Measurements from ENCODE around the gene KRABD2.
"Not testable (repeated sequence)": the region's sequence is repeated elsewhere in the genome, so short reads cannot be mapped to it uniquely, and the experiment has no call there.

KRABD2 gene

GRCh38 chr17:8392674-8393469 lies 16.4 kb upstream of the KRABD2 start:
- no peak for DNase-seq

DNA sequence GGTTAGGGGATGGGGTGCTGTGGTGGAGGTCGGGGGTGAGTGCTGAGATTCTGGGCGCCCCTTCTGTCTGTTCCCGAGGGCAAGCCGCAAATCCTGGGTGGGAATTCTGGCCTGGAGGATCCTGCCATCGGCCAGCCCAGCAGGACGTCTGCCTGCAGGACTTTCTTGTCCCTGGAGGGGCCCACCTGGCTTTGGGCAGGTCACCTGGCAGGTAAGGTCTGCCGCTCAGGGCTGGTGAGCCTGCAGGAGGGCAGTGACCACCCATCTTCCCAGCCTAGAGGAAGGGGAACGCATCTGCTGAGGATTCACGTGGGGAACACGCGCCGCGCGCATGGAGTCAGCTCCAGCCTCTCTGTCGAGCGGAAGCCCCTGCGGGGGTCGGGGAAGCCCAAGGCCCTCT lies 15.8 kb upstream of the KRABD2 start:
- DNase-seq, result no peak

GRCh38 chr17:8391711-8392110 lies 15.2 kb upstream of the KRABD2 start:
- DNase-seq, result no peak

- no peak for DNase-seq
These were observed 11.6 kb upstream of the KRABD2 start for GRCh38 chr17:8387914-8388651.

DNA sequence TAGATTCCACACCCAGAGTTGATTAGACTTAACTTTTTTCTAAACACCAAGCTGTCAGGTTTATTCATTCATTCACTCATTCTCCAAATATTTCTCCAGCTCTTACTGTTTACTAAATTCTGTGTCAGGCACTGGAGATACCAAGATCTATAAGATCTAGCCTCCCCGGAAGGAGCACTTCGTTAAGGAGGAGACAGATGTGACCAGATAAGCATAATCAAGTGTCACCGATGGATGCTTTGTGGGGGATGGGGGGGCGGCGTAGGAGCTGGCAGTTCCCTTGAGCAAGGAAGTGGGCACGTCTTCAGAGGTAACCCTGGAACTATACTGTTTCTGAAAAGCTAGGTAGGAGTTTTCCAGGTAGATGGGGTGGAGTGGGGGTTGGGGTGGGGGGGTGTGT lies 10.3 kb upstream of the KRABD2 start:
- DNase-seq, result no peak

DNA sequence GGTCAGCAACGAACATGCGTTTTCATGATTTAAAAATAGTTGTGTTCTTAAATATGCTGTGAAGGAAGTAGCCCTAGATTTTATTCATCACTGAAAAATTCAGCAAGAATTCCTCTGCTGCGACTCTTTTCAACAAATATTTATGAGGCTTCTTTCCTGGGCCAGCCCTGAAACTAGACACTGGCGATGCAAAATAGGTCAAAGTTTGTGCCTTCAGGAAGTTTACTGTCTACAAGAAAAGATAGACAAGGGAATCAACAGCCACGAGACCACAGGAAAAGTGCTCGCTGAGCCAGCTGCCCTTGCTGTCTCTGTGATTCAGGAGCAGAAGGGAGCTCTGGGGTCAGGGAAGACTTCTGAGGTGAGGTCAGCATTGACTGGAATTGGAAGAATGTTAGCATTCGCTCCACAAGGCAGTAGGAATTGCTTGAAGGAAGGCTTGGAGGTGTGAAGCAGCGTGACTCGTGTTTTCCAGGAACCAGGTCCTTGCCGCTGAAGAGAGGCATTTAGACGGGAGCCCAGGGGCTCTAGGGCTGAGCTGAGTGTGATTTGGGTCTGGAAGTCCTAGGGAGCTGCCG lies 8.4 kb upstream of the KRABD2 start:
- no peak for DNase-seq

GRCh38 chr17:8383143-8383822 lies 6.8 kb upstream of the KRABD2 start, which contains the start of gene RPL26:
Gene RPL26 (minus strand): TSS chr17:8383193. CDS start chr17:8382310, 883 bp downstream.
- peak; percentile 74 to 98 (median 92) for DNase-seq

DNA sequence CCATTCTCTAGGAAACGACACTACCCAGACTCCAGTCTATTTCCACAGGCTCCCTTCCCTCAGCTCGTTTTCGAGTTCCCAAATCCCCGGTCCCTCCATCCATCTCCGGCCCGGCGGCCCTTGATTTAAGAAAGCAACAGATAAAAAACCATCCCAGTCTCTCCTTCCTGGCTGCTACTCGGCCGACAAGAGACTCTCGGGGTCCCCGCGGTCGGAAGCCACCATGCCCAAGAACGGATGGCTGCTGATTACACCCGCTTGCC lies 6.3 kb upstream of the KRABD2 start:
- no peak for DNase-seq

DNA sequence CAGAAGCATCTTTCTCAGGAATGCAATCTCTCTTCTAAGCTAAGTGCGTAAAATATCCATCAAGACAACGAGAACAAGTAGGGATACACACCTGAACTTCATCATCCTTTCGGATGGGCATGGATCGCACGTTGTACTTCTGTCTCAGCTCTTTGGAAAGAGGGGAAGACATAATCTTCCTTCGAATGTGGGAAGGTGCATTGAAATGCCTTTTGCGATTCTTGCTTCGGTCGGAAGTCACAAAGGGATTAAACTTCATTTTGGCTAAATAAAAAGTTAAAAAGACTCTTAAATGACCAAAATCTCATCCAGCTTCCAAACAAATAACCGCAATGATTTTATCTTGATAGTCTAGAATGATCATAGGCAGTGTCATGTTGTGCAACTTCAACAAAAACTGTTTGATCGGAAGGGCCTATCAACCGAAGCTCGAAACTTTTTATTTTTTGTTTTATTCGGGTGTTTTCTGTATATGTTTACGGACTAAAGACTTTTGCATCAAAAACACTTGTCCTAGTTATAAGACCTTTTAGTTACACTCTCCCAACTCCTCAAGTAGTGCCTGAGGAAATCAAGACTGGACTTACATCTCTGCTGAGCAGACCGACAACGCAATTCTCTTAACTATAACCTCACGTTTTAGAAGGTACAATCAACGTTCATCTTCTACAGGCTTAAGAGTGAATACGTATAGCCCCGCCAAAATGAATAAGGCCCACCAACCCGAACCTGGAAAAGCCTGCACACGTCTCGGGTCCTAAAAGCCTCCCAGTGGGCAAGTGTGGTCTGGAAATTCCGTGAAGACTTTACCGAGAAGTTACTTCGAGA lies 5.8 kb upstream of the KRABD2 start:
- DNase-seq, result no peak

- no peak for DNase-seq
These were observed 3.5 kb upstream of the KRABD2 start for GRCh38 chr17:8380049-8380448.

DNA sequence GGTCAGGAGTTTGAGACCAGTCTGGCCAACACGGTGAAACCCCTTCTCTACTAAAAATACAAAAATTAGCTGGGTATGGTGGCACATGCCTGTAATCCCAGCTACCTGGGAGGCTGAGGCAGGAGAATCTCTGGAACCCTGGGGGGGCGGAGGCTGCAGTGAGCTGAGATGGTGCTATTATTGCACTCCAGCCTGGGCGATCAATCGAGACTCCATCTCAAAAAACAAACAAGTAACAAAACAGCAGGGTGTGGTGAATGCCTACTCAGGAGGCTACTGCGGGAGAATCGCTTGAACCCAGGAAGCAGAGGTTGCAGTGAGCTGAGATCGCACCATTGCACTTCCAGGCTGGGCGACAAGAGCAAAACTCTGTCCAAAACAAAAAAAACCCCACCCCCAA lies 1.6 kb upstream of the KRABD2 start:
- DNase-seq, result not testable (repeated sequence)

GRCh38 chr17:8377422-8377821 lies 918 bp upstream of the KRABD2 start:
- DNase-seq, result no peak

DNA sequence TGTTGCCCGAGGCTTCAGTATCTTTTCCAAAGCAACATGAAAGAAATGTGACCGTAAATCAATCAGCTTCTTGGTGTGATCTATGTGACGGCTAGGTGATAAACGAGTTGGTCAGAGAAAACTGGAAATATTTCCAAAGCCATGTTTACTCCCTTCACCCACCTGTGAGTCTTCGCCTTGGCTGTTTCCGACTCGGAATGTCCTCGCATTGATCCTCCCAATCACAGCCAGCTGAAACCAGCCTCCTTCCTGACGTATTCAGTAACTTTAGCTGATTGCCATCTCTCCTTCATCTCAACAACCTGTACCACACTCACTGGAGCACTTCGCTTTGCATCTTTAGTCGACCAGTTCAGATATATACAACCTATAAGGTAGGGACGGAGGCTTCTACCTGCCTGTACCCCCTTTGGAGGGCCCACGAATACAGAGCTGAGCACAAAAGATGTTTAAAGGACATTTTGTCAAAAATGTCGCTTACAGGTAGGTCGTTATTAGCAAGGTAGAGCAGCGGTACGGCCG lies 705 bp downstream of the KRABD2 start:
- DNase-seq, result peak in 12 of 51 donors; percentile 7 to 60 (median 16)

- not testable (repeated sequence) for DNase-seq
These were observed 2.6 kb downstream of the KRABD2 start for GRCh38 chr17:8373856-8374255.

- no peak for DNase-seq
These were observed 4.1 kb downstream of the KRABD2 start for GRCh38 chr17:8372422-8372821.

GRCh38 chr17:8371786-8372185 lies 4.7 kb downstream of the KRABD2 start:
- DNase-seq, result no peak

- no peak for DNase-seq
These were observed 6.6 kb downstream of the KRABD2 start for GRCh38 chr17:8369944-8370343.

DNA sequence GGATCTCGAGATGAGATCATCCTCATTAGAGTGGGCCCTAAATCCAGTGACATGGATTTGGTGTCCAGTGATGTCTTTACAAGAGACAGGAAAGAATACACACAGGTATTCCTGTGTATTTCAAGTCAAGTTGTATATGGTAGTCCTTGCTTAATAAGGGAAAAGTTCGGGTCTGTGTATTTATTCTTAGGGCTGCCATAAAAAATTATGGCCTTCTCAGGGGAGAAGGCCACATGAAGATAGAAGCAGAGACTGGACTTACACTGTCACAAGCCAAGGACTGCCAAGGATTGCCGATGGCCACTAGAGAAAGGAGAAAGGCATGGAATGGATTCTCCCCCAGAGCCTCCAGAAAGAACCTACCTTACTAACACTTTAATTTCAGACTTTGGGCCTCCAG lies 8.3 kb downstream of the KRABD2 start:
- no peak for DNase-seq

DNA sequence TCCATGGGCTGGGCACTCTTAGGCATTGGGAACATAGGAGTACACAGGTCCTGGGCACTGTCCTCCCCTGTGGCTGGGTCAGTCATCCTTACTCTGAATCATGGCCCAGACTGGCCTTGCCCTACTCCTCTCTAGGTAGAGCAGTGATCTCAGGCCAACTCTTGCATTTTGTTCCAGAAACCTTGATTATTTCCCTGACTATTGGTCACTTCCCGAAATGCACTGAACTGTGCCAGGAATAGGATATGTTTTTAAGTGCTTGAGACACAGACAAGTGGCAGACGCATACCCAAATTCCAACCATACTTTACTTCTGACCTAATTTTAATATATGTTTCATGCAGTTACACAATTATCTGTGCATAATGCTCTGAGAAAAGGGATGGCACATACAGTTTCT lies 10.3 kb downstream of the KRABD2 start:
- no peak for DNase-seq

GRCh38 chr17:8365143-8365542 lies 11.4 kb downstream of the KRABD2 start:
- DNase-seq, result no peak

Measured in hypothalamus (tissue), 51 donors.